IPS-11a (cell line): ENCODE data around the gene FRMD3.

Experiments used
- H3K4me3 ChIP-seq: one replicate; pipeline ENCODE4 v1.5.1; 2013; ENCODE audit warnings: low read depth, low read length, control low read depth

FRMD3 gene

GRCh38 chr9:83435301-83435700, 102.9 kb downstream of the FRMD3 start:
- no peak overlapping the region for H3K4me3 ChIP-seq

DNA sequence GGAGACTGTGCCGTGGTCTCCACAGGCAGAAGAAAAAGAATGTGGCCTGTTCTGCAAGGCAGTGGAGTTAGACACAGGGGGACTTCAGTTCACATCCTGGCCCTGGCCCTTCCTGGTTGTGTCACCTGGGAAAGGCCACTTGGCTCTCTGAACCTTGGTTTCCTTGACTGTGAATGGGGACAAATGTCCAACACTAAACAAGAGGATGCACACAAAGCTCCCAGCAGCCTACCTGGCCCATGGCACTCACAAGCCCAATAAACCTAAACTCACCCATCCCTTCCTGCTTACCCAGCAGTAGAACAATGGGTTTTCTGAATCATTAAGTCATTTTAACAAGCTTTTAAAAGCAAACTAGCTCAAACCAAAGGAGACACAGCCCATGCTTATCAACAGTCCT, 103.9 kb downstream of the FRMD3 start:
- no peak overlapping the region for H3K4me3 ChIP-seq

DNA sequence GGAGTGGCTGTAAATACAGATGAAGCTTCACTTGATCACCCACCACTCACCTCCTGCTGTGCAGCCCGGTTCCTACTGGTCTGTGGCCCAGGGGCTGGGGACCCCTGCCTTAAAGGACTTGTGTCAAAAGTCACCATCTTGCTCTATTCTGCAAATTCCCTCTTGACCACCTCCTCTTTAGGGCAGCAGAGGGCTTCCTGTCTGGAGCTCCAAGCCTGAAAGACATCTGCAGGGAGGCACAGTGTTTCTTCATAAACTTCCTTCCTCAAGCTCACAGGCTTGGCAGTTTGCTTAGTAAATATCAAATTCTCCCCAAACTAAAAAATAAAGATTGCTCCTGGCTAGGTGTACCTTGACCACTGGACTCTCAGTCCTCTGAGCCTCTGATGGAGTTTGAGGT, 104.4 kb downstream of the FRMD3 start:
- H3K4me3 ChIP-seq: no peak overlapping the region

DNA sequence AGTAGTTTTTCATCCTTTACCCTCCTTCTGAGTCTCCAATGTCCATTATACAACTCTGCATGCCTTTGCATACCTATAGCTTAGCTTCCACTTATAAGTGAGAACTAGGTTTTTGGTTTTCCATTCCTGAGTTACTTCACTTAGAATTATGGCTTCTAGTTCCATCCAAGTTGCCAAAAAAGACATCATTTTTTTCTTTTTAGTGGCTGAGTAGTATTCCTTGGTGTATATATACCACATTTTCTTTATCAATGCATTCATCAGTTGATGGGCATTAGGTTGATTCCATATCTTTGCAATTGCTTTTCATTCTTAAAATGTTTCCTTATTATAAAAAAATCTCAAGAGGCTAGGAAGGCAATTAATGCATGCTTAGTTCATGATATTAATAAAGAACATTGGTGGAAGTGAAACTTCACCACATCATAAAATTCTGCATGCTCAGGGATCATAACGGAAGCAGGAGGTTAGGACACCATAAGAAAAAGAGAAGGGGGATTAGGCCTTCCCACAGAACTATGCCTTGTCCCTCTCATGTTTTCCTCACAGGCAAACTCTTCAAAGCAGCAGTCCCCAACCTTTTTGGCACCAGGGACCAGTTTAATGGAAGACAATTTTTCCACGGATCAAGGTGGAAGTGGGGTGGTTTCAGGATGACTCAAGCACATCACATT, 105.2 kb downstream of the FRMD3 start:
- no peak overlapping the region for H3K4me3 ChIP-seq

DNA sequence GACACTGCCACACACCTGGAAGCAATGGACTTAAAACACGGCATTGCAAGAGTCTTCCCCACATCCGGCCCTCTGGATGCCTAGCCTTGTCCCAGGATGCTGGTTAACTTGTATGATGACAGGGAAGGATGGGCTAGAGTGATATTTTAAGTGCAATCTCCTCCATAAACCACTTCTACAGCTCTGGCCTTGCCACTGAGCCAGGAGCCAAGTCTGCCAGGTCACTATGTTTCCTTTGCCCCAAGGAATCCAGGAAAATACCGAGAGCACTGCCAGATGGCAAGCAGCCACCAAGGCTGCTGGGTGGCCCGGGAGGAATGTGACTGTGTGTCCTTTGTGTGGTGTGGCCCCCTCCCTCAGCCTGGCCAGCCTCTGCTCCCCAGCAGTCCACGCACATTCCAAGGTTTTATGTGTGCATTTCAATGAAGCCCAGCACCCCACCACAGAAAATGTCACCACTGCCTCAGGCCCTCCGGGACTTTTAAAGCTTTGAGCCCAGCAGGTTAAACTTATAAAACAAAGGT, 106.0 kb downstream of the FRMD3 start:
- no peak overlapping the region for H3K4me3 ChIP-seq

DNA sequence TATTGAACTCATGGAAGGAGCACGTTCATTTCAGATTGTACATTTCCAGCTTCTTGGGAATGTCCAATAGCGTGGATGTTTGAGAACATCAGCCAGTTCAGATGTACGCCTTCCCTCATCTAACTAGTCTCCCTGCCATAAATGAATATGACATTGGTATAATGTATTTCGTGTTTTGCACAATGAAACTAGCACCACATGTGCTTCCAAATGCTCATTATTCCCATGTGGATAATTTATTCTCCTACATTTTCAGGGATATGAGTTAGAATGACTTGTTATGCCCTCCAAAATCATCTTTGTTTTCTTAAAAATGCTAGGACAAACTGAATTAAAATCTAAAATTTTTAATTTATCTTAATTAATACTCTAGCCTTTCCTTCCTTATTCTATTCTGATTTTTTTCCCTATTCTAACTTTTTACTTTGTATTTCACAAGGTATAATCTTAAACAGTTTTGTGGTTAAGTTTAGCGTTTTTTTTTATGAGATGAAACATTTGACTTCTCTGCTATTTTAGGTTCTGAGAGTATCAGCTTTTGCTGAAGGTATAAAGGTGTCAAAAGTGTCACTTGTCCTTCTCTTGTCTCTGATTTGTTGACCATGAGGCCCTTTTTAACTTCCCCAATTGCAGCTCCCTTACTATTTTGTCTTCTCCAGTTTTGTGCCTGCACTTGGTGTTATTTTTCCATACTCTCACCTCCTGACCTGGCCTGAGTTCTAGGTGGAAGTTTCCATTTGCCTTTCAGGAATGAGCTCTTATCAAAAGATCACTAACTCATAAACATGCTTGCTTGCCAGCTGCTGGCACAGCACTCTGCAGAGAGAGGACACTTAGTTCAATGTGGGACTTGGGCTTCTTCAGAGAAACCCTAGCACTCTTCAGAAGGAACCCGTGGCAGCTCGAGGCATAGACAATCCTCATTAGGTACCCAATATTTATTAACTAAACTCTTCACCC, 106.8 kb downstream of the FRMD3 start:
- H3K4me3 ChIP-seq: no peak overlapping the region

- H3K4me3 ChIP-seq: no peak overlapping the region
Measured at GRCh38 chr9:83430681-83431080, 107.5 kb downstream of the FRMD3 start.

- H3K4me3 ChIP-seq: no peak overlapping the region
Measured at GRCh38 chr9:83429229-83429628, 109.0 kb downstream of the FRMD3 start.

- H3K4me3 ChIP-seq: no peak overlapping the region
Measured at GRCh38 chr9:83425240-83425639, 113.0 kb downstream of the FRMD3 start.

GRCh38 chr9:83424831-83425230, 113.4 kb downstream of the FRMD3 start:
- no peak overlapping the region for H3K4me3 ChIP-seq

DNA sequence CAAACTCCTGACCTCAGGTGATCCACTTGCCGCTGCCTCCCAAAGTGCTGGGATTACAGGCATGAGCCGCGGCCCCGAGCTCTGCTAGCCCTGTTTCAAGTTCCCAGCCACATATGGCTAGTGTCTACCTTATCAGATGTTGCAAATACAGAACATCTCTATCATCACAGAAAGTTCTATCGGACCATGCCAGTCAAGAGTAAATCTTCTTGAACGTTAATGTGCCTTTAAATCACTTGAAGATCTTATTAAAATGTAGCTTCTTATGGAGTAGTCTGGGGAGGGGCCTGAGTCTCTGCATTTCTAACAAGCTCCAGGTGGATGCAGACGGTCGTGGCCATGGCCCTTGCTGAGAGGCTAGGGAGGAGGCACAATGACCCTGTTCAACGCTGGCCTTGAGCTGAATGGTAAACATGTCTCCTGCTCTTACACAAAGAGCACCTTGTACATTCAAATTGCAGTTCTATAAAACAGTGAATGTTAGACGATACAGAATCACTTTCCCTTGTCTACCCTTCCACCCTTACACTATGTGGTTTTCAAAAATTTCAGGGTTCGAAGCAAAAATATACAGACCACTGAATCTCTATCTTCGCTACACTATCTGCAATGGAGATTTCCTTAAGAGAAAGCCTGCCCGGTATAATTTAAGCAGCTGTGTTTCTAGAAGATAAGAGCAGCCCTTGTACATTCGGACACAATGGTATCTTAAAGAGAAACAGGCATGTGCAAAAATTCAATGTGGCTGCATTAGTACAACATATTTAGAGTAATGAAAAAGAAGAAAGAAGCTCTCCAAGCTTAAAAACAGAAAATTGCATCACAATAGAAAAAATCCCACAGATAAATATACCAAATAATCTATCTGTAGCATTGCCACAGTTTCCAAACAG, 114.1 kb downstream of the FRMD3 start:
- no peak overlapping the region for H3K4me3 ChIP-seq

GRCh38 chr9:83422527-83422926, 115.7 kb downstream of the FRMD3 start:
- no peak overlapping the region for H3K4me3 ChIP-seq

DNA sequence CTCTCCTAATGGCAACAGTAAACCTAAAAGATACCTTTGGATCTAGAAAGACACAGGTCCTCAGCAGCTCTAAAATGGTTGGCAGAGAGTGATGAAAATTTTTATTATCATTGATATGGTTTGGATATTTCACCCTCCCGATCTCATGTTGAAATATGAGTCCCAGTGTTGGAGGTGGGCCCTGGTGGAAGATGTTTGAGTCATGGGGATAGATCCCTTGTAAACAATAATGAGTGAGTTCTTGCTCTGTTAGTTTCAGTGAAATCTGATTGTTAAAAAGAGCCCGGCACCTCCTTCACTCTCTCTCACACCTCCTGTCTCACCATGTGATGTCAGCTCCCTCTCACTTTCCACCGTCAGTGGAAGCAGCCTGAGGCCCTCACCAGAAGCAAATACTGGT, 117.7 kb downstream of the FRMD3 start:
- H3K4me3 ChIP-seq: no peak overlapping the region

- no peak overlapping the region for H3K4me3 ChIP-seq
Measured at GRCh38 chr9:83419961-83420360, 118.2 kb downstream of the FRMD3 start.

- H3K4me3 ChIP-seq: no peak overlapping the region
Measured at GRCh38 chr9:83418283-83418682, 119.9 kb downstream of the FRMD3 start.

DNA sequence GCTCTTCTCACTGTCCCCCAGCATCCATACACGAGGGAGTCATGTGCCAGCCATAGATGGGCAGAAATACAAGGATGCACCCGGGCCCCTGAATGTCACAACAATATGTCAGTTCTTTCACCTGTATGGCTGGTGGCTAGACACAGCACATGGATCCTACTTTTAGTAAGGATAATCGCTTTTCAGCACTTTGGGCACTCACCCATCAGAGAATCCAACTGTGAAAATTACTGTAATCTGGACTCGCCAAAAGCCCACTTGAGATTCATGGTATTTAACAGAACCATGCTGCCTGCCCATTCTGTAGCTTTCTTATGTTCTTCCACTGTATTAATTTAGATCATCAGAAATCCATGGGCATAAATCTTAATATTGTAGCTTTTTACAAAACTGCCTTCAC, 124.8 kb downstream of the FRMD3 start:
- no peak overlapping the region for H3K4me3 ChIP-seq

- H3K4me3 ChIP-seq: no peak overlapping the region
Measured at GRCh38 chr9:83410701-83411100, 127.5 kb downstream of the FRMD3 start.

- H3K4me3 ChIP-seq: no peak overlapping the region
Measured at GRCh38 chr9:83406921-83407320, 131.3 kb downstream of the FRMD3 start.

GRCh38 chr9:83405759-83406158, 132.4 kb downstream of the FRMD3 start:
- H3K4me3 ChIP-seq: no peak overlapping the region

- no peak overlapping the region for H3K4me3 ChIP-seq
Measured at GRCh38 chr9:83403527-83404238, 134.5 kb downstream of the FRMD3 start.
